Ectodermal cell (in vitro differentiated cells): Measurements from ENCODE around the gene SSBP3.
"Not testable (repeated sequence)": the region's sequence is repeated elsewhere in the genome, so short reads cannot be mapped to it uniquely, and the experiment has no call there.

Experiments
- H3K27ac ChIP-seq: 2 replicates; pipeline ENCODE4 v1.7.0; 2013; ENCODE audit warnings: mild to moderate bottlenecking, low read depth, low read length; ENCODE audit not compliant: insufficient read depth, poor library complexity, severe bottlenecking
- H3K27me3 ChIP-seq: 2 replicates; pipeline ENCODE4 v1.7.0; 2013; ENCODE audit warnings: mild to moderate bottlenecking, low read length; ENCODE audit not compliant: insufficient read depth, control insufficient read depth, poor library complexity, severe bottlenecking
- H3K36me3 ChIP-seq: one replicate; pipeline ENCODE4 v1.7.0; 2013; ENCODE audit warnings: low read length; ENCODE audit not compliant: control insufficient read depth, insufficient read depth
- H3K4me1 ChIP-seq: one replicate; pipeline ENCODE4 v1.7.0; 2013; ENCODE audit warnings: low read length; ENCODE audit not compliant: control insufficient read depth, insufficient read depth
- H3K4me3 ChIP-seq: 2 replicates; pipeline ENCODE4 v1.7.0; 2013; ENCODE audit warnings: low read depth, low read length, control low read depth; ENCODE audit not compliant: insufficient read depth
- H3K9me3 ChIP-seq: 2 replicates; pipeline ENCODE4 v1.7.0; 2013; ENCODE audit warnings: mild to moderate bottlenecking, low read length, moderate library complexity; ENCODE audit not compliant: control insufficient read depth
- WGBS, 2 experiments: methylation state at CpG; one replicate each; pipeline ENCODE4 v1.1.7; 2013; ENCODE audit warnings: missing lambda C conversion rate in 2 of 2; 5-methylcytosine and 5-hydroxymethylcytosine counted together

Gene SSBP3

GRCh38 chr1:54239631-54240031, 166.6 kb downstream of the SSBP3 start:
- Histone ChIP-seq H3K4me3 (no peak overlapping the region), H3K27ac (no peak overlapping the region), H3K36me3 (peaks cover 8% of the 10 kb centered on the region), H3K9me3 (no peaks in the 10 kb centered on the region), H3K27me3 (no peaks in the 10 kb centered on the region), H3K4me1 (no peaks in the 10 kb centered on the region)
- 90 to 93% methylated on average over 10 of the region's 10 CpGs for WGBS, 2 experiments

DNA sequence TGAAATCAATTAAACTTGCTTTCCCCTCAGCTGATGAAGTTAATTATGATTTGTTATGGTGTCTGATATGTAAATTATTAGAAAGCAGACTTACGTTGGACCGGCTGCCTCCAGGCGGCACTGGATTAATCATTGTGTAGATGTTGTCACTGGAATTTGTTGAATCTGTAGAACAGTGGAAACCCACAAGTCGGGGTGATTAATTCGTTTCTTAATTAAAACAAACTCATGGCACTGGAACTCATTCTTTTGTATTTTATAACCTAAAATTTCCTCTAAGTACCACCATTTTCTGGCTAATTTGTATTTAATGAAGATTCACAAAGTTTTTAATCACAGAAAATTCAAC, 167.2 kb downstream of the SSBP3 start:
- Histone ChIP-seq H3K36me3 (peaks cover 8% of the 10 kb centered on the region), H3K27me3 (no peaks in the 10 kb centered on the region), H3K4me3 (no peak overlapping the region), H3K4me1 (no peaks in the 10 kb centered on the region), H3K9me3 (no peaks in the 10 kb centered on the region), H3K27ac (no peak overlapping the region)
- 93% methylated on average over 5 of the region's 5 CpGs for WGBS, 2 experiments

- WGBS, 2 experiments = 94% methylated on average over 12 of the region's 12 CpGs
- H3K9me3 ChIP-seq = no peaks in the 10 kb centered on the region
- H3K4me1 ChIP-seq = no peaks in the 10 kb centered on the region
- H3K27me3 ChIP-seq = no peaks in the 10 kb centered on the region
- no peak overlapping the region for H3K4me3 ChIP-seq
- no peak overlapping the region for H3K27ac ChIP-seq
- peaks cover 8% of the 10 kb centered on the region for H3K36me3 ChIP-seq
Measured at GRCh38 chr1:54238353-54239034, 167.7 kb downstream of the SSBP3 start.

DNA sequence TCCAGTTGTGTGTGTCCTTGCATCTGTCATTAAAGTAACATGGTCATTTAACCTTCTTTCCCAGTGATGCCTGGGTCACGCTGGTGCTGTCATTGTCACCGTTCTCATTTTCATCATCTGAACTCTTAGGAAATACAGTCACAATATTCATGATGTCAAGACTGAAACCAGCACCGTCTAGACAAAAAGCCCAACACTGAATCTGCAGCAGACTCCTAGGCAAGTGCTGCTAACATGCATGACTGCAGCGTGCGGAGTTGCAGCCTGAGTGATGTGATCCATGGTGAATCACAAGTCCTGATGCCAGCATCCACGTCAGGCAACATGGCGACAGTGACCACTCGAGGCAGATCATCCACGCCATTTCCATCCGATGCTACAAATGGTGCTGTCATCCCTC, 168.6 kb downstream of the SSBP3 start:
- Histone ChIP-seq H3K9me3 (no peaks in the 10 kb centered on the region), H3K27me3 (no peaks in the 10 kb centered on the region), H3K4me3 (no peak overlapping the region), H3K27ac (no peak overlapping the region), H3K4me1 (no peaks in the 10 kb centered on the region), H3K36me3 (peaks cover 8% of the 10 kb centered on the region)
- 96 to 98% methylated on average over 10 of the region's 10 CpGs for WGBS, 2 experiments

GRCh38 chr1:54234284-54234683, 171.9 kb downstream of the SSBP3 start:
- Histone ChIP-seq H3K27ac (no peak overlapping the region), H3K9me3 (no peaks in the 10 kb centered on the region), H3K27me3 (no peaks in the 10 kb centered on the region), H3K4me3 (no peak overlapping the region), H3K4me1 (no peaks in the 10 kb centered on the region), H3K36me3 (peaks cover 5% of the 10 kb centered on the region)
- WGBS, 2 experiments = 96% methylated on average over 2 of the region's 2 CpGs

- not testable (repeated sequence) for H3K27ac ChIP-seq, H3K4me3 ChIP-seq, H3K4me1 ChIP-seq, H3K36me3 ChIP-seq, H3K9me3 ChIP-seq, H3K27me3 ChIP-seq
- WGBS, 2 experiments = 96 to 97% methylated on average over 28 to 33 of the region's 33 CpGs
Measured at GRCh38 chr1:54233196-54233595, 173.0 kb downstream of the SSBP3 start.

- Histone ChIP-seq H3K36me3 (no peaks in the 10 kb centered on the region), H3K4me1 (peaks cover 9% of the 10 kb centered on the region), H3K4me3 (no peak overlapping the region), H3K27me3 (no peaks in the 10 kb centered on the region), H3K9me3 (no peaks in the 10 kb centered on the region), H3K27ac (no peak overlapping the region)
- 96% methylated on average over 15 of the region's 15 CpGs for WGBS, 2 experiments
Measured at GRCh38 chr1:54230507-54231339, 175.5 kb downstream of the SSBP3 start.

GRCh38 chr1:54229281-54229891, 176.8 kb downstream of the SSBP3 start:
- WGBS, 2 experiments = 88 to 90% methylated on average over 11 of the region's 11 CpGs
- Histone ChIP-seq H3K4me3 (no peak overlapping the region), H3K27ac (no peak overlapping the region), H3K4me1 (peaks cover 10% of the 10 kb centered on the region), H3K27me3 (no peaks in the 10 kb centered on the region), H3K9me3 (no peaks in the 10 kb centered on the region), H3K36me3 (no peaks in the 10 kb centered on the region)

DNA sequence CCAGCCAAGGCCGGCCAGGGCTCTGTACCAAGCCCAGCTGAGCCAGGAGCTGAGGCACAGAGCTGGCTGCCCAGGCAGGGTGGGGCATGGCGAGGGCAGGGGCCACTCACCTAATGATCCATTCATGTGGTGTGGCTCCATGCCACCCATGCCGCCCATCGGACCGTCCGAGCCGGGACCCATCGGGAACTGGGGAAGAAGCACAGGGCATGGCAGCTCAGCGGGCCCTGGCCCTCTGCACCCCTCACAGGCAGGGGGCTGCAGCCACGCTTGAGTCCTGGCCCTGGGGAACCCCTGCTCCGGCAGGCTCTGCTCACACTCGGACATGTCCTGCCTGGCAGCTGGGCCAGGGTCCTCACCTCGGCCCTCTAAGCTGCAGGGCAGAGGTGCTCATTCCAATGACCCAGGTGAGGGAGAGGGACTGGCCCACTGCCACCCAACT, 177.5 kb downstream of the SSBP3 start:
- H3K9me3 ChIP-seq = no peaks in the 10 kb centered on the region
- no peak overlapping the region for H3K4me3 ChIP-seq
- no peaks in the 10 kb centered on the region for H3K36me3 ChIP-seq
- 93 to 95% methylated on average over 13 of the region's 13 CpGs for WGBS, 2 experiments
- no peak overlapping the region for H3K27ac ChIP-seq
- no peaks in the 10 kb centered on the region for H3K27me3 ChIP-seq
- H3K4me1 ChIP-seq = peaks cover 10% of the 10 kb centered on the region

GRCh38 chr1:54227891-54228310, 178.3 kb downstream of the SSBP3 start:
- Histone ChIP-seq H3K36me3 (no peaks in the 10 kb centered on the region), H3K4me1 (peaks cover 10% of the 10 kb centered on the region), H3K27ac (no peak overlapping the region), H3K4me3 (no peak overlapping the region), H3K9me3 (no peaks in the 10 kb centered on the region), H3K27me3 (no peaks in the 10 kb centered on the region)
- WGBS, 2 experiments = 56 to 61% methylated on average over 17 of the region's 17 CpGs
